Sigmoid colon (tissue), 7 donors: ENCODE measurements around the gene GPR179. TPM values are rescaled to one million over a fixed set of nuclear protein-coding genes. Genes with fewer than 3 reads are reported as not detected.

Experiments used
- DNase-seq: peaks from one replicate; pipeline ENCODE4 v3.0.0-alpha.2; 2019
- H3K27ac ChIP-seq, 4 donors: fragments of 200-600 bp; sonication (generic); one replicate each; pipeline ENCODE4 v1.5.1; 2016 to 2019; ENCODE audit warnings: mild to moderate bottlenecking in 1 of 4
- H3K27me3 ChIP-seq, 3 donors: fragments of 200-600 bp; sonication (generic); one replicate each; pipeline ENCODE4 v1.5.1; 2019; ENCODE audit warnings: mild to moderate bottlenecking in 1 of 3
- H3K36me3 ChIP-seq, 4 donors: fragments of 200-600 bp; sonication (generic); one replicate each; pipeline ENCODE4 v1.5.1; 2016 to 2019
- H3K4me1 ChIP-seq, 4 donors: fragments of 200-600 bp; sonication (generic); one replicate each; pipeline ENCODE4 v1.5.1; 2017 to 2019
- H3K4me3 ChIP-seq, 4 donors: fragments of 200-600 bp; sonication (generic); one replicate each; pipeline ENCODE4 v1.5.1; 2017 to 2019; ENCODE audit warnings: mild to moderate bottlenecking in 2 of 4, moderate library complexity in 1 of 4
- H3K9me3 ChIP-seq, 4 donors: fragments of 200-600 bp in 3 of 4; sonication (generic) in 3 of 4; one replicate each; pipeline versions ENCODE4 v1.5.1 to v1.6.1; 2013 to 2019
- CTCF ChIP-seq, 4 experiments: fragments of 450-650 bp in 3 of 4; fragments of 200-600 bp in 1 of 4; IDR thresholded peaks; one replicate each; pipeline ENCODE4 v1.5.1; 2016 to 2019; ENCODE audit warnings: antibody characterized with exemption in 4 of 4, mild to moderate bottlenecking in 3 of 4, moderate library complexity in 2 of 4
- EP300 ChIP-seq, 4 donors: sonication (generic); formaldehyde crosslinking; IDR thresholded peaks; one replicate each; pipeline ENCODE4 v1.6.1; 2017; ENCODE audit warnings: antibody characterized with exemption in 4 of 4
- POLR2A ChIP-seq, 2 donors: fragments of 450-650 bp; IDR thresholded peaks; one replicate each; pipeline ENCODE4 v1.6.1; 2016; ENCODE audit warnings: antibody characterized with exemption in 2 of 2, mild to moderate bottlenecking in 2 of 2, moderate library complexity in 2 of 2
- POLR2AphosphoS5 ChIP-seq, 4 donors: sonication (generic); formaldehyde crosslinking; IDR thresholded peaks; one replicate each; pipeline ENCODE4 v1.6.1; 2017; ENCODE audit warnings: antibody characterized with exemption in 4 of 4
- whole genome bisulfite sequencing, 2 donors: extraction: QIAGEN DNeasy Blood & Tissue Kit; methylation state at CpG; one replicate each; pipeline ENCODE4 v1.1.7; 2013; 5-methylcytosine and 5-hydroxymethylcytosine counted together
- intact Hi-C: fragments of 100-400 bp; cut with DNase I; formaldehyde crosslinking; loops from one replicate; pipeline ENCODE4 v1.15.1; 2023
- polyA plus RNA-seq, 3 donors: library from polyadenylated mRNA; stranded (reverse); fragments of 200-250 nt; gene quantifications; one replicate each; pipeline ENCODE4 v1.2.3, GENCODE V29; 2013
- total RNA-seq, 4 donors: library from RNA; depleted of rRNA; stranded (reverse); fragments of >200 nt; gene quantifications; one replicate each; pipeline ENCODE4 v1.1.0, GENCODE V29; 2016
- donor health status: healthy with polysubstance abuse.
- donor health status: Bipolar disorder and iron deficiency.
- donor health status: healthy.

The GPR179 gene
- total and polyA plus RNA-seq, 7 donors = under 0.01 to 0.36 (median 0.09) TPM; not detected in 4

DNA sequence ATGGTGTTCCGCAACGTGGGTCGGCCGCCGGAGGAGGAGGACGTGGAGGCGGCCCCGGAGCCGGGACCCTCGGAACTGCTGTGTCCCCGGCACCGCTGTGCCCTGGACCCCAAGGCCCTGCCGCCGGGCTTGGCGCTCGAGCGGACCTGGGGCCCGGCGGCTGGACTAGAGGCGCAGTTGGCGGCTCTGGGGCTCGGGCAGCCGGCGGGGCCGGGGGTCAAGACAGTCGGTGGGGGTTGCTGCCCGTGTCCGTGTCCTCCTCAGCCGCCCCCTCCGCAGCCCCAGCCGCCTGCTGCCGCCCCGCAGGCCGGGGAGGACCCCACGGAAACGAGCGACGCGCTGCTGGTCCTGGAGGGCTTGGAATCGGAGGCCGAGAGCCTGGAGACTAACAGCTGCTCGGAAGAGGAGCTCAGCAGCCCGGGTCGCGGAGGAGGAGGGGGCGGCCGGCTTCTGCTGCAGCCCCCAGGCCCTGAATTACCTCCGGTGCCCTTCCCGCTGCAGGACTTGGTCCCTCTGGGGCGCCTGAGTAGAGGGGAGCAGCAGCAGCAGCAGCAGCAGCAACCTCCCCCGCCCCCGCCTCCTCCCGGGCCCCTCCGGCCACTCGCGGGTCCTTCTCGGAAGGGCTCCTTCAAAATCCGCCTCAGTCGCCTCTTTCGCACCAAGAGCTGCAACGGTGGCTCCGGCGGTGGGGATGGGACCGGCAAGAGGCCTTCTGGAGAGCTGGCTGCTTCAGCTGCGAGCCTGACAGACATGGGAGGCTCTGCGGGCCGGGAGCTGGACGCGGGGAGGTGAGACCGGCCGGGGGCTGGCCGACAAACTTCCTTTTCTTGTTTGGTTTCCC, 8.7 kb upstream of the GPR179 start:
- intact Hi-C loops = loop anchor here (5.0 to 10.0 kb wide), 3 partner anchors 135 to 312 kb away; partner anchors contain the start of gene SRCIN1
- WGBS, 2 donors = 0 to 1% methylated on average over 72 of the region's 72 CpGs
- H3K9me3 ChIP-seq = no peaks in the 10 kb centered on the region
- DNase-seq = no peak
- peaks cover 0 to 51% (median 48%) of the 10 kb centered on the region in 4 donors for H3K4me1 ChIP-seq
- no peak for TF ChIP-seq EP300 (IDR thresholded peaks at IDR 0.05)
- TF ChIP-seq CTCF (IDR thresholded peaks at IDR 0.05) = no peak
- no peak for TF ChIP-seq POLR2AphosphoS5 (IDR thresholded peaks at IDR 0.05)
- no peak for TF ChIP-seq POLR2A (IDR thresholded peaks at IDR 0.05)
- peak overlapping the region; percentile 60 to 90 (median 85) for H3K4me3 ChIP-seq
- no peaks in the 10 kb centered on the region for H3K36me3 ChIP-seq
- no peaks in the 10 kb centered on the region for H3K27me3 ChIP-seq
- peak overlapping the region; percentile 87 to 94 (median 90) for H3K27ac ChIP-seq

- H3K27ac ChIP-seq = peak within 1 kb of the TSS; percentile 87 to 94 (median 90)
- peak; percentile 95 for DNase-seq
- TF ChIP-seq POLR2AphosphoS5 (IDR thresholded peaks at IDR 0.05) (peak; percentile 56 to 80 (median 68)), CTCF (IDR thresholded peaks at IDR 0.05) (no peak), POLR2A (IDR thresholded peaks at IDR 0.05) (peak; percentile 31 to 37)
- WGBS, 2 donors = 3 to 4% methylated on average over 84 of the region's 84 CpGs
- intact Hi-C loops = loop anchor here (5.0 to 10.0 kb wide), 3 partner anchors 136 to 313 kb away; partner anchors contain the start of gene SRCIN1
- peaks cover 0 to 43% (median 40%) of the 10 kb centered on the region in 4 donors for H3K4me1 ChIP-seq
- peak within 1 kb of the TSS; percentile 60 to 90 (median 85) for H3K4me3 ChIP-seq
- no peaks in the 10 kb centered on the region for H3K36me3 ChIP-seq
- H3K9me3 ChIP-seq = no peaks in the 10 kb centered on the region
- no peaks in the 10 kb centered on the region for H3K27me3 ChIP-seq
Observed at GRCh38 chr17:38351412-38352222, 7.9 kb upstream of the GPR179 start, which contains the start of gene SOCS7. TSS of gene SOCS7 (plus strand) at chr17:38351844. CDS start at chr17:38352053, 209 bp downstream.

- TF ChIP-seq POLR2AphosphoS5 (IDR thresholded peaks at IDR 0.05) = no peak
- TF ChIP-seq POLR2A (IDR thresholded peaks at IDR 0.05) = no peak
- TF ChIP-seq CTCF (IDR thresholded peaks at IDR 0.05) = no peak
- no peak for TF ChIP-seq EP300 (IDR thresholded peaks at IDR 0.05)
- peak overlapping the region in 2 of 4 donors; percentile 57 to 61 for H3K27ac ChIP-seq
- no peak overlapping the region for H3K4me3 ChIP-seq
- no peaks in the 10 kb centered on the region for H3K36me3 ChIP-seq
- H3K4me1 ChIP-seq = peaks cover 0 to 27% (median 24%) of the 10 kb centered on the region in 4 donors
- no peak for DNase-seq
- H3K27me3 ChIP-seq = no peaks in the 10 kb centered on the region
- intact Hi-C loops = loop anchor here (5.0 to 10.0 kb wide), 3 partner anchors 137 to 315 kb away; partner anchors contain the start of gene SRCIN1
- H3K9me3 ChIP-seq = no peaks in the 10 kb centered on the region
- 96 to 98% methylated on average over 2 of the region's 2 CpGs for WGBS, 2 donors
Observed at GRCh38 chr17:38350035-38350434, 6.3 kb upstream of the GPR179 start.

GRCh38 chr17:38349097-38349730, 5.5 kb upstream of the GPR179 start:
- no peaks in the 10 kb centered on the region for H3K27me3 ChIP-seq
- H3K27ac ChIP-seq = peak overlapping the region; percentile 20 to 61 (median 40)
- no peaks in the 10 kb centered on the region for H3K36me3 ChIP-seq

More at GRCh38 chr17:38349097-38349730, 5.5 kb upstream of the GPR179 start:
- intact Hi-C loops = loop anchor here (1.0 kb wide), 1 partner anchor 65 kb away; no protein-coding TSS in a partner anchor
- Histone ChIP-seq H3K9me3 (no peaks in the 10 kb centered on the region), H3K4me3 (no peak overlapping the region), H3K4me1 (peaks cover 0 to 19% (median 16%) of the 10 kb centered on the region in 4 donors)
- peak; percentile 91 for DNase-seq
- WGBS, 2 donors = 14% methylated on average over 8 of the region's 8 CpGs
- TF ChIP-seq CTCF (IDR thresholded peaks at IDR 0.05) = peak; percentile 81 to 87 (median 82)
- TF ChIP-seq POLR2AphosphoS5 (IDR thresholded peaks at IDR 0.05) = peak in 1 of 4 donors; percentile 22
- TF ChIP-seq EP300 (IDR thresholded peaks at IDR 0.05) = no peak
